SK-N-MC (cell line): ENCODE data around the gene ZNF763.

Source experiments
- EZH2 ChIP-seq: fragments of 200-600 bp; sonication (generic); IDR thresholded peaks from one replicate; pipeline ENCODE4 v1.6.1; 2017; ENCODE audit warnings: antibody characterized with exemption
- FOXP2 ChIP-seq: optimal IDR thresholded peaks from 2 replicates; pipeline ENCODE3; 2011; ENCODE audit warnings: mild to moderate bottlenecking, moderate library complexity; ENCODE audit not compliant: insufficient read depth; ENCODE audit errors: extremely low read length, control extremely low read depth
- POLR2AphosphoS5 ChIP-seq: IDR thresholded peaks from 2 replicates; pipeline ENCODE4 v1.6.1; 2012; ENCODE audit warnings: mild to moderate bottlenecking, low read depth, low read length, borderline replicate concordance

- TF ChIP-seq EZH2 (no peak), POLR2AphosphoS5 (no peak), FOXP2 (no peak)
Observed at GRCh38 chr19:11942843-11943108, 22.1 kb upstream of the ZNF763 start.
